DOHH2 (cell line): ENCODE measurements around the gene GDF7.

Experiments used
- EZH2phosphoT487 ChIP-seq: fragments of 200-600 bp; sonication (generic); IDR thresholded peaks from 2 replicates; pipeline ENCODE4 v1.6.1; 2017; ENCODE audit warnings: borderline replicate concordance, mild to moderate bottlenecking, antibody characterized with exemption, low read length, moderate library complexity, mixed read lengths
- TF ChIP-seq, protein P1 (sequence below): fragments of 200-600 bp; sonication (generic); IDR thresholded peaks from one replicate; pipeline ENCODE4 v1.5.1; 2014; ENCODE audit warnings: antibody characterized with exemption, mild to moderate bottlenecking, low read depth, low read length; ENCODE audit not compliant: poor library complexity, severe bottlenecking

DNA sequence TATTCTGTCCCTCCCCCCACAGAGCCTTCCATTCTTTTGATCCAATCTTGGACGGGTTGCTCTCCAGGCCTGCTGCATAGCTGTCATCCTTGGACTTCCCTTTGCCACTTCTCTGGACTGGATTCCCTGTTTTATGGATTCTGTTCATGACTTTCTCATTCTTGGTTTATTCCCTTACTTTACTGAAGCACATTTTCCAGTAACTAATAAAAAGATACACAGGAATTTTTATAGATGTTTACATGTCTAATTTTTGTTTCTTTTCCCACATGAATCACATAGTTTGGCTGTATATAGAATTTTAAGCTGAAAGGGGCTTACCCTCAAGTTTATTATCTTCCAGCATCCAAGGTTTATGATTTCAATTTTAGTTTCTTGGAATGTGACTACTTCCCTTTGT is 37.9 kb downstream of the GDF7 start:
- TF ChIP-seq, protein P1, sequence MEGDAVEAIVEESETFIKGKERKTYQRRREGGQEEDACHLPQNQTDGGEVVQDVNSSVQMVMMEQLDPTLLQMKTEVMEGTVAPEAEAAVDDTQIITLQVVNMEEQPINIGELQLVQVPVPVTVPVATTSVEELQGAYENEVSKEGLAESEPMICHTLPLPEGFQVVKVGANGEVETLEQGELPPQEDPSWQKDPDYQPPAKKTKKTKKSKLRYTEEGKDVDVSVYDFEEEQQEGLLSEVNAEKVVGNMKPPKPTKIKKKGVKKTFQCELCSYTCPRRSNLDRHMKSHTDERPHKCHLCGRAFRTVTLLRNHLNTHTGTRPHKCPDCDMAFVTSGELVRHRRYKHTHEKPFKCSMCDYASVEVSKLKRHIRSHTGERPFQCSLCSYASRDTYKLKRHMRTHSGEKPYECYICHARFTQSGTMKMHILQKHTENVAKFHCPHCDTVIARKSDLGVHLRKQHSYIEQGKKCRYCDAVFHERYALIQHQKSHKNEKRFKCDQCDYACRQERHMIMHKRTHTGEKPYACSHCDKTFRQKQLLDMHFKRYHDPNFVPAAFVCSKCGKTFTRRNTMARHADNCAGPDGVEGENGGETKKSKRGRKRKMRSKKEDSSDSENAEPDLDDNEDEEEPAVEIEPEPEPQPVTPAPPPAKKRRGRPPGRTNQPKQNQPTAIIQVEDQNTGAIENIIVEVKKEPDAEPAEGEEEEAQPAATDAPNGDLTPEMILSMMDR: no peak
- TF ChIP-seq EZH2phosphoT487: no peak
